Naive thymus-derived CD8-positive, alpha-beta T cell (primary cell): ENCODE data around the gene IGF2BP1. TPM values are rescaled to one million over a fixed set of nuclear protein-coding genes. Genes with fewer than 3 reads are reported as not detected.
"Not testable (repeated sequence)": the region's sequence is repeated elsewhere in the genome, so short reads cannot be mapped to it uniquely, and the experiment has no call there.

Experiments
- ATAC-seq, 2 donors: fragments of 150-1000 bp; cut with Tn5 transposase in 1 of 2; sonication (Bioruptor Pico), chemical (Tn5 transposase) in 1 of 2; 1 replicate in 1 of 2; 2 replicates in 1 of 2; pipeline ENCODE4 v1.10.0; 2021; ENCODE audit warnings: mild to moderate bottlenecking in 2 of 2, moderate library complexity in 2 of 2
- POLR2A ChIA-PET: fragments of 350-600 bp; sonication (Branson Sonifier 250); formaldehyde crosslinking; loops from one replicate; lab custom pipeline; 2021; ENCODE audit warnings: antibody characterized with exemption; lab: Charles Lee
- DNase-seq, 10 donors: peaks; one replicate each; pipeline versions ENCODE4 v3.0.0 to v3.0.0-alpha.2; 2020 to 2022
- H3K27ac Mint-ChIP-seq, 10 donors: one replicate each; pipeline ENCODE4 v1.8.0; 2020 to 2022; ENCODE audit warnings: mild to moderate bottlenecking in 10 of 10, mixed read lengths in 10 of 10, moderate library complexity in 4 of 10, inconsistent platforms in 1 of 10
- H3K27me3 Mint-ChIP-seq, 5 donors: one replicate each; pipeline ENCODE4 v1.8.0; 2021 to 2022; ENCODE audit warnings: mixed read lengths in 5 of 5
- H3K36me3 Mint-ChIP-seq, 3 donors: one replicate each; pipeline ENCODE4 v1.8.0; 2020 to 2022; ENCODE audit warnings: mixed read lengths in 3 of 3, mild to moderate bottlenecking in 2 of 3, inconsistent platforms in 1 of 3
- H3K4me1 Mint-ChIP-seq, 4 donors: one replicate each; pipeline ENCODE4 v1.8.0; 2021 to 2022; ENCODE audit warnings: mixed read lengths in 4 of 4
- H3K4me3 Mint-ChIP-seq, 10 donors: one replicate each; pipeline ENCODE4 v1.8.0; 2020 to 2022; ENCODE audit warnings: mild to moderate bottlenecking in 10 of 10, mixed read lengths in 10 of 10, moderate library complexity in 6 of 10, inconsistent platforms in 1 of 10
- H3K9me3 Mint-ChIP-seq, 9 donors: one replicate each; pipeline ENCODE4 v1.8.0; 2020 to 2022; ENCODE audit warnings: mixed read lengths in 9 of 9, mild to moderate bottlenecking in 3 of 9, inconsistent platforms in 1 of 9, moderate library complexity in 1 of 9
- polyA plus RNA-seq, 3 donors: library from polyadenylated mRNA; unstranded; fragments of 300-500 nt; fragmentation: Illumina TruSeq; gene quantifications; one replicate each; pipeline ENCODE4 v1.2.3, GENCODE V29; 2021
- total RNA-seq, 8 experiments: library from RNA in 2 of 8; stranded (reverse) in 2 of 8; gene quantifications; one replicate each; pipeline ENCODE4 v1.2.3 and lab custom pipeline; 2021 to 2026

The IGF2BP1 gene
- total and polyA plus RNA-seq, 5 experiments from 2014 or later, result not detected

DNA sequence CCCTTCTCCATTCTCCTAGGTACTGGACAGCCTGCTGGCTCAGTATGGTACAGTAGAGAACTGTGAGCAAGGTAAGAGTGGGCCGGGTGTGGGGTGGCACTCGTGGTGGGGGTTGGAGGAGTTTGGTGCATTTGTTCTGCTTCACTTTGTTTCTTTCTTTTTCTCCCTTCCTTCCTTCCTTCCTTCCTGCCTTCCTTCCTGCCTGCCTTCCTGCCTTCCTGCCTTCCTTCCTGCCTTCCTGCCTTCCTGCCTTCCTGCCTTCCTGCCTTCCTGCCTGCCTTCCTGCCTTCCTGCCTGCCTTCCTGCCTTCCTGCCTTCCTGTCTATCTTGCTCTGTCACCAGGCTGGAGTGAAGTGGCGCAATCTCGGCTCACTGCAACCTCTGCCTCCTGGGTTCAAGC lies 29.3 kb downstream of the IGF2BP1 start:
- H3K4me3 Mint-ChIP-seq, DNase-seq, H3K36me3 Mint-ChIP-seq, H3K4me1 Mint-ChIP-seq, H3K9me3 Mint-ChIP-seq, POLR2A ChIA-PET, ATAC-seq: not testable (repeated sequence)
- peaks cover 5 to 36% (median 9%) of the 10 kb centered on the region in 5 donors for H3K27me3 Mint-ChIP-seq
- peak overlapping the region in 1 of 10 donors; percentile 34 for H3K27ac Mint-ChIP-seq

DNA sequence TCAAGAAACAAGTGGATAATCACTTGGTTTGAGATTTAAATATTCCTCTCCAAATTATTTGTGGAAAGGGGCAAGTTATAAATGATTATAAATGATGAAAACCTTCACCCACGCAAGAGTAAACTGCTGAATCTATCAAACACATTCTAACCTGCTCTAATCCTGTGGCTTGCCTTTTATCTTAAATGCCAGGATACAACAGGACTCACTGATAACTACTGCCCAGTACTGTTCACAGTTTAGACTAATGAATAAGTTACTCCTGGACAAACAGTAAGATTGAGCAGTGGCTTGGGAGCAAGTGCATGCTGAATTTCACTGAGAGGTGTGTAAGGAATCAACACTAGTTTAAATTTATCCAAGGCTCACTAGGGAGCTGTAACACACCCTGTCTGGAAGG lies 31.1 kb downstream of the IGF2BP1 start:
- Mint-ChIP-seq H3K27me3 (peaks cover 5 to 44% (median 11%) of the 10 kb centered on the region in 5 donors), H3K9me3 (no peaks in the 10 kb centered on the region), H3K36me3 (no peaks in the 10 kb centered on the region), H3K27ac (no peak overlapping the region), H3K4me3 (no peak overlapping the region), H3K4me1 (peaks cover 0 to 15% (median 3%) of the 10 kb centered on the region in 4 donors)
- no peak for DNase-seq
- POLR2A ChIA-PET, result no interaction called here
- ATAC-seq, result no peak

DNA sequence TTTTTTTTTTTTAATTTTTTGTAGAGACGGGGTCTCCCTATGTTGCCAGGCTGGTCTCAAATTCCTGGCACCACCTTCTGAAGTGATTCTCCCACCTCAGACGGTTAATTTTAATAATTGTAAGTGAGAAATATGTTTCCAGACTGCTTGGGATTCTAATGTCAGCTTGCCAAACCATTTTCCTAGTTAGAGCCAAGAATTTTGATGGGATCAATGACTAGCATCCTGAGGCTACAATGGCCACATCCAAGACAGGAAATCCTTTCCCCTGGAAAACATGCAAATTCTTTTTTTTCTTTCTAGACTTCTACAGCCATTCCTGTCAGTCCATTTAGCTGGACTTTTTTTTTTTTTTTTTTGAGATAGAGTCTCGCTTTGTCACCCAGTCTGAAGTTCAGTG lies 32.6 kb downstream of the IGF2BP1 start:
- POLR2A ChIA-PET, result no interaction called here
- H3K4me3 Mint-ChIP-seq, result no peak overlapping the region
- DNase-seq (no peak), ATAC-seq (no peak)
- peaks cover 5 to 29% (median 6%) of the 10 kb centered on the region in 5 donors for H3K27me3 Mint-ChIP-seq
- no peaks in the 10 kb centered on the region for H3K9me3 Mint-ChIP-seq
- H3K27ac Mint-ChIP-seq, result no peak overlapping the region
- no peaks in the 10 kb centered on the region for H3K36me3 Mint-ChIP-seq
- peaks cover 0 to 15% (median 3%) of the 10 kb centered on the region in 4 donors for H3K4me1 Mint-ChIP-seq

DNA sequence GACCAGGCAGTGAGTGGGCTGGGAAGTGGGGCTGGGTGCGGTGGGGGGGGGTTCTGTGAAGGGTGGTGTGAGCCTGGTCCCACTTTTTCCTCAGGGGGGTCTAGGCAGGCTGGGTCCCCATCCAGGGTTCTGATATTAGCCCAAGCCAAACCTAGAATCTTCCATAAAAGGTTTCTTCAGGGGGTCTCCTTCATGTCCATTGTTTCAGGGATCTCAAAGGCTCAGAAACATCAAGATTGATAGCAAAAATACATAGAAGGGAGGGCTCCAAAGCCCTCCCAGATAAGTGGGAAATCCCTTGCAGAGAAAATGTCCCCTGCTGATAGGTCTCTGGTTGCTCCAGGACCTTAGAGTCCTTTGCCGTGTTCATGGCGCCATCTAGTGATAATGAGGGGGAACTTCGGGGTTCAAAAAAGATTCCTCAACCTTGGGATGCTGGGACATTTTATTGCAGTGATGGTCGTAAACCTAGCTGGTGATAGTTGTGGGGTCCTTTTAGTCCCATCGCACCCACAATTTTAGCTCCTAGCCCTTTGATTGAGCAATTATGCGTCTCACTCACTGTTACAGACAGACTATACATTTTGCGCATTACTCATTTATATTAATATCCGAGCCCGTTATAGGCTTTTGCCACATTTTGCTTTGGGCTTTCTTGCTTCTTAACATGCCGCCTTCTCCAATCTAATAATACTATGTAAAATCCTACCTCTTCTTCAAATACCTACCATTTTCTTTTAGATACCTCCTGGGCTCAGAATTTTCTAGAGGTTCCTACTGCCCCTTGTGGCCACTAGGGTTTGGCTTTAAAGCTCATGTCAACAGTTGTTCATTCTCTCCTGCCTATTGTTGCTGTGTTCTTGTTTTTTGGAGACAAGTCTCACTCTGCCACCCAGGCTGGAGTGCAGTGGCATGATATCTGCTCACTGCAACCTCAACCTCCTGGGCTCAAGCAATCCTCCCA lies 35.1 kb downstream of the IGF2BP1 start:
- Mint-ChIP-seq H3K36me3 (no peaks in the 10 kb centered on the region), H3K4me1 (peaks cover 1 to 9% (median 3%) of the 10 kb centered on the region in 4 donors), H3K4me3 (no peak overlapping the region), H3K27ac (no peak overlapping the region), H3K27me3 (peaks cover 3 to 13% (median 6%) of the 10 kb centered on the region in 5 donors), H3K9me3 (no peaks in the 10 kb centered on the region)
- DNase-seq (peak in 8 of 10 donors; percentile 10 to 59 (median 34)), ATAC-seq (peak; percentile 66 to 82)
- POLR2A ChIA-PET, result no interaction called here

DNA sequence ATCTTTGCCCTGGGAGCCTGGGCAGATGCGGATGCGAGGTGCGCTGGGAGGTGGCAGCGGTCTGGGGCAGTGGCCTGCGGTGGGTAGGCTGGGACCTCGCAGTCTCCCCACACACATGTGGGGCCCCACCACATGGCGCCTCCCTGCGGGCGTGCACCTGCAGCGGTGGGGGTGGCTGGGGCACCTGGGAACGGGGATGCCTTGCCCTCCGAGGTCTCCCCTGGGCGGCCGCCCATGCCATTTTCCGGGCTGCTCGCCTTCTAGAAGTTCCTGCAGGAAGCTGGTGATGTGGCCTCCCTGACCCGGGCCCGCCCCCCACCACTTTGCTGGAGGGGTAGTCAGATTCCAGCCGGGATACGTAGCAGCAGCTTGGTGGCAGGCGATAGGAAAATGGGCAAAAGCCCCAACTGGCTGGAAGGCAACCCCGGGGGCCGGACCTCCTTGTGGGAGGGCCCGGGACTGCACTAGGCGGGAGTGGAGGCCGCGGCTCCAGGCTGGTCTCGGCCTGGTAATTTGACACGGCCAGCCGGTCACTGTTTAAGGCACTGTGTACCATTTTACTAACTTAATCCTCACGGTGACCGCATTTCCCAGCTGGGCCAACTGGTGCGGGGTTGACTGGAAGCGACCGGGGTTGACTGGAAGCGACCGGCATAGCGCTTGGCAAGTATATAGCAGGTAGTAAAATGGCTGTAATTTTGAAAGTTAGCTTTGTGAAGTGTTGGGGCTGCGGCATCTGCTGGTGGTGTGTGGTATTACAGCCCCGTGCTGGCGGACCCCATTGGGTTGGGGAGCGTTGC lies 38.5 kb downstream of the IGF2BP1 start:
- H3K27ac Mint-ChIP-seq, result no peak overlapping the region
- ATAC-seq (no peak), DNase-seq (peak in 2 of 10 donors; percentile 7 to 25)
- peaks cover 1 to 9% (median 3%) of the 10 kb centered on the region in 4 donors for H3K4me1 Mint-ChIP-seq
- no peak overlapping the region for H3K4me3 Mint-ChIP-seq
- H3K9me3 Mint-ChIP-seq, result no peaks in the 10 kb centered on the region
- POLR2A ChIA-PET, result no interaction called here
- H3K36me3 Mint-ChIP-seq, result no peaks in the 10 kb centered on the region
- H3K27me3 Mint-ChIP-seq, result peaks cover 3 to 19% (median 8%) of the 10 kb centered on the region in 5 donors

DNA sequence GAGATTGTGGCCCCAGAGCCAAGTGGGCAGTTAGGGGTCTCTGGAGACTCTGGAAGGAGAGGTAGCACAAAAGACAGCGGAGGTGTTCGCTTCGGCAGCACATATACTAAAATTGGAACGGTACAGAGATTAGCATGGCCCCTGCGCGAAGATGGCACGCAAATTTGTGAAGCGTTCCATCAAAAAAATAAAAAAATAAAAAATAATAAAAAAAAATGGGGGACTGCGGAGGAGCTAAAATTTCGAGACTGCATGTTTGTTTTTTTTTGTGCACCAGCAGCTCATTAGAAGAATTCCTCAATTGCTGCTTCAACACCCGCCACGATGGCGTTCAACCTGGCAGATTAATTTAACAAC lies 39.1 kb downstream of the IGF2BP1 start:
- H3K4me3 Mint-ChIP-seq, result no peak overlapping the region

DNA sequence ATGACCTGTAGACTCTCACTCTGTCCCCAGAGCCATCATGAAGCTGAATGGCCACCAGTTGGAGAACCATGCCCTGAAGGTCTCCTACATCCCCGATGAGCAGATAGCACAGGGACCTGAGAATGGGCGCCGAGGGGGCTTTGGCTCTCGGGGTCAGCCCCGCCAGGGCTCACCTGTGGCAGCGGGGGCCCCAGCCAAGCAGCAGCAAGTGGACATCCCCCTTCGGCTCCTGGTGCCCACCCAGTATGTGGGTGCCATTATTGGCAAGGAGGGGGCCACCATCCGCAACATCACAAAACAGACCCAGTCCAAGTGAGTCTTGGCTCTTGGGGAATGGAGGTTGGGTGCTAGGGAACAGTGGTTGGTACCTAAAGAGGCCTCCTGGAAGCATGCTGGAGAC lies 41.0 kb downstream of the IGF2BP1 start:
- Mint-ChIP-seq H3K9me3 (no peaks in the 10 kb centered on the region), H3K4me1 (peaks cover 0 to 1% (median 0%) of the 10 kb centered on the region in 4 donors), H3K4me3 (no peak overlapping the region), H3K36me3 (no peaks in the 10 kb centered on the region), H3K27ac (no peak overlapping the region), H3K27me3 (peaks cover 0 to 15% (median 5%) of the 10 kb centered on the region in 5 donors)
- DNase-seq (no peak), ATAC-seq (no peak)
- POLR2A ChIA-PET, result no interaction called here

More for the DNA sequence above, 39.1 kb downstream of the IGF2BP1 start:
- Mint-ChIP-seq H3K9me3 (no peaks in the 10 kb centered on the region), H3K4me1 (peaks cover 1 to 9% (median 3%) of the 10 kb centered on the region in 4 donors), H3K36me3 (no peaks in the 10 kb centered on the region), H3K27me3 (peaks cover 3 to 20% (median 9%) of the 10 kb centered on the region in 5 donors), H3K27ac (no peak overlapping the region)
- DNase-seq, result no peak
- no peak for ATAC-seq
- POLR2A ChIA-PET, result no interaction called here

DNA sequence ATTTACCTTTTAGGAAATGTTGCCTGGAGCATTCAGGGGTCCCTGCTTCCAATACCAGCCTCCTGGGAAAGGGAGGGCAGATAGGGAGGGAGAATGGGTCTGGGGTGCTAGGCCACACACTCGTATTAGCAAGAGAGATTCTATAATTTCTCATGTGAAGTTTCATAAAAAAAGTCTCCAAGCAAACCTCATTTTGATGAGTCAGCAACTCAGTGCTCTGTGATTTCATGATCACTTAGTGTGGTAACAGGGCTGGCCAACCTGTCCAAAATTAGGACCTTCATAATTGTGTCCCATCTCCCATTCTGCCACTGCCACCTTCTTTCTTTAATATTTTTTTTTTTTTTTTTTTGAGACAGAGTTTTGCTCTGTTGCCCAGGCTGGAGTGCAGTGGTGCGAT lies 41.4 kb downstream of the IGF2BP1 start:
- no peaks in the 10 kb centered on the region for H3K36me3 Mint-ChIP-seq
- POLR2A ChIA-PET, result no interaction called here
- ATAC-seq (no peak), DNase-seq (no peak)
- no peak overlapping the region for H3K4me3 Mint-ChIP-seq
- peaks cover under 1 to 18% (median 5%) of the 10 kb centered on the region in 5 donors for H3K27me3 Mint-ChIP-seq
- H3K4me1 Mint-ChIP-seq, result peaks cover 0 to 1% (median 0%) of the 10 kb centered on the region in 4 donors
- H3K27ac Mint-ChIP-seq, result no peak overlapping the region
- no peaks in the 10 kb centered on the region for H3K9me3 Mint-ChIP-seq

DNA sequence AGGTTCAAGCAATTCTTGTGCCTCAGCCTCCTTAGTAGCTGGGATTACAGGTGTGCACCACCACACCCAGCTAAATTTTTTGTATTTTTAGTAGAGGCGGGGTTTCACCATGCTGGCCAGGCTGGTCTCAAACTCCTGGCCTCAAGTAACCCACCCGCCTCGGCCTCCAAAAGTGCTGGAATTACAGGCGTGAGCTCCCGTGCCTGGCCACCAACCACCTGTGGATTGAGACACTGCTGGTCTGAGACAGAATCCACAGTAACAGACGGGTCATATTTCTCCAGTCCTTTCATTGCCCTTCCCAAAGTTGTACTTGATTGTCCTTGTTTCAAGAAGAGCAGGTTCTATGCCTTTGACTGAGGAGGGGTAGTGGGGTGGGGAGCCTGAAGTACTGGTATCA lies 42.3 kb downstream of the IGF2BP1 start:
- POLR2A ChIA-PET, H3K4me1 Mint-ChIP-seq, H3K4me3 Mint-ChIP-seq, H3K9me3 Mint-ChIP-seq, DNase-seq, H3K27ac Mint-ChIP-seq, ATAC-seq, H3K36me3 Mint-ChIP-seq: not testable (repeated sequence)
- H3K27me3 Mint-ChIP-seq, result peaks cover 3 to 21% (median 10%) of the 10 kb centered on the region in 5 donors

DNA sequence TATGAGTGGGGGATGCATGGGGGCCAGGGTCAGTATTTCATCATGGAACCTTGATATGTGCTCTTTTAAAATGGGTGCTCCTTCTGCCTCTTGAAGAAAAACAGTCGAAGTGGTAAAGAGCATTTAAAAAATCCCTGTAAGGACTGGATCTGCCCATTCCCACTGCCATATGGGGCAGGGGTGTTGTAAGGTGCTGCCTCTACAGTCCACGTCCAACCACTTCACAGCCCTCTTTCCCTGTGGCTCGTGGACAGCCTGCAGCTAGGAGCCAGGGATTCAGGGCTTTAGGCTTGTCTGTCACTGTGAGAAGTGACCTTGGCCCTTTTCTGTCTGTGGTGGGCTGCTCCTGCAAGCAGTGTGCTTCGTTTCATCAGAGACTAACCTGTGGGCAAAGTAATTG lies 44.3 kb downstream of the IGF2BP1 start:
- Mint-ChIP-seq H3K27me3 (peaks cover 3 to 24% (median 10%) of the 10 kb centered on the region in 5 donors), H3K9me3 (no peaks in the 10 kb centered on the region), H3K4me1 (no peaks in the 10 kb centered on the region), H3K36me3 (no peaks in the 10 kb centered on the region), H3K4me3 (no peak overlapping the region), H3K27ac (no peak overlapping the region)
- POLR2A ChIA-PET, result no interaction called here
- DNase-seq, result no peak
- no peak for ATAC-seq

DNA sequence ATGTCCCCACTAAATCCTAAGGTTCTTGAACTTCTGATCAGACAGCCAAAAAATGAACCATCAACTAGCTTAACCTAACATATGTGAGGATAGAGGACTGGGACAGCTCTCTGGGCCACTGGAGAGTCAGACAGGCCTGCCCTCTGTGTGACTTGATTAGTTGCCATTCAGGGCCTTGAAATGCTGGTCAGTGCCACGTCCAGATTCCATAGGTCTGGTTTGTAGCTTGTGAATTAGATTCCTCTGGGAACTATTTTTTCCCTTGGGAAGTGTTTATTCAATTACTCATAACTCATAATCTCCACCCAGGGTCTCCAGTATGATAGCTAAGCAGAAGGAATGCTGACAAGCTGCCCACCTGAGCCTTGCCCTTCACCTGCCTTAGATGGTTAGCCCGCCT lies 48.2 kb downstream of the IGF2BP1 start:
- no peak overlapping the region for H3K4me3 Mint-ChIP-seq
- H3K27me3 Mint-ChIP-seq, result peaks cover 3 to 23% (median 17%) of the 10 kb centered on the region in 5 donors
- no peak for DNase-seq
- H3K27ac Mint-ChIP-seq, result no peak overlapping the region
- H3K4me1 Mint-ChIP-seq, result no peaks in the 10 kb centered on the region
- ATAC-seq, result no peak
- POLR2A ChIA-PET, result no interaction called here
- H3K36me3 Mint-ChIP-seq, result no peaks in the 10 kb centered on the region
- no peaks in the 10 kb centered on the region for H3K9me3 Mint-ChIP-seq

DNA sequence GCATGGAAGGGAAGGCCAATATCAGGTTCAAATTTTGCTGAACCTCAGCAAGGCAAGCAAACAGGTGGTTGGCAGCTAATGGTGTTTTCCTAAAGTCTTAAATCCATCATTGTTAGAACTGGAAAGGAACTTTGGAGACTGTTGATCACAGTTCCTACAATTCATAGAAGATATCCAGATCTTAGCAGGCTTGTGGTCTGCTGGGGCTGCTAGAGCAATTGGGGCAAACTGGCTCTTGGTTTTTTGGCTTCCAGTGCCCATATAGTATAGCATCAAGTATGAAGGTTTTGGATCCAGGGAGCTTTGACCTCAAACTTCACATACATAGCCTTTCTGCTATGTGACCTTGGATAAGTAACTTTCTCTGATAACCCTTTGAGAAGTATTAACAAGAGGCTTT lies 49.7 kb downstream of the IGF2BP1 start:
- POLR2A ChIA-PET, result no interaction called here
- H3K4me1 Mint-ChIP-seq, result no peaks in the 10 kb centered on the region
- no peak overlapping the region for H3K4me3 Mint-ChIP-seq
- H3K27ac Mint-ChIP-seq, result peak overlapping the region in 1 of 10 donors; percentile 1
- no peak for DNase-seq
- ATAC-seq, result no peak
- no peaks in the 10 kb centered on the region for H3K9me3 Mint-ChIP-seq
- peaks cover 1 to 23% (median 14%) of the 10 kb centered on the region in 5 donors for H3K27me3 Mint-ChIP-seq
- H3K36me3 Mint-ChIP-seq, result no peaks in the 10 kb centered on the region

DNA sequence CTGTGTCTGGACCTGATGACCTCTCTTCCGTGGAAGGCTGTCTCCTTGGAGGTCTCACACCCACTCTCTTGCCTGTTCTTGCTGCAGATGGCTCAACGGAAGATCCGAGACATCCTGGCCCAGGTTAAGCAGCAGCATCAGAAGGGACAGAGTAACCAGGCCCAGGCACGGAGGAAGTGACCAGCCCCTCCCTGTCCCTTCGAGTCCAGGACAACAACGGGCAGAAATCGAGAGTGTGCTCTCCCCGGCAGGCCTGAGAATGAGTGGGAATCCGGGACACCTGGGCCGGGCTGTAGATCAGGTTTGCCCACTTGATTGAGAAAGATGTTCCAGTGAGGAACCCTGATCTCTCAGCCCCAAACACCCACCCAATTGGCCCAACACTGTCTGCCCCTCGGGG lies 52.1 kb downstream of the IGF2BP1 start:
- H3K9me3 Mint-ChIP-seq, result no peaks in the 10 kb centered on the region
- no peaks in the 10 kb centered on the region for H3K4me1 Mint-ChIP-seq
- H3K4me3 Mint-ChIP-seq, result no peak overlapping the region
- H3K27me3 Mint-ChIP-seq, result peaks cover 1 to 15% (median 7%) of the 10 kb centered on the region in 5 donors
- DNase-seq, result no peak
- no peaks in the 10 kb centered on the region for H3K36me3 Mint-ChIP-seq
- POLR2A ChIA-PET, result no interaction called here
- no peak overlapping the region for H3K27ac Mint-ChIP-seq
- no peak for ATAC-seq
